ENCODE results near the gene KCTD5. TPM values are rescaled to one million over a fixed set of nuclear protein-coding genes. Genes with fewer than 3 reads are reported as not detected.
"Not testable (repeated sequence)": the region's sequence is repeated elsewhere in the genome, so short reads cannot be mapped to it uniquely, and the experiment has no call there.

Gene KCTD5
- total RNA-seq, 1 donor from 2014 or later, result 18.5 TPM

DNA sequence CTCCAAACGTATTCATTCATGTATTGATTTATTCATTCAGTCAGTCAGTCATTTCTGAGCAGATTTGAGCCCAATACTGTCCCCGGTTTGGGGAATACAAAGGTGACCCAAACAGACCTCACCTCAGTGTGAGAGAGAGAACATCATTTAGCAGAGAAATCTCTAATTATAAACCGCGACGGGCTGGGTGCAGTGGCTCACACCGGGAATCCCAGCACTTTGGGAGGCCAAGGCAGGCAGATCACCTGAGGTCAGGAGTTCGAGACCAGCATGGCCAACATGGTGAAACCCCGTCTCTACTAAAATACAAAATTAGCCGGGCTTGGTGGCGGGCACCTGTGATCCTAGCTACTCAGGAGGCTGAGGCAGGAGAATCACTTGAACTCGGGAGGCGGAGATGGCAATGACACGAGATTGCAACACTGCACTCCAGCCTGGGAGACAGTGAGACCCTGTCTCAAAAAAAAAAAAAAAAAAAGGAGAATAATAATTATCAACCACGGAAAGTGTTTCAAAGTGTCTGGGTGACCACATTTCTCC is 39.4 kb downstream of the KCTD5 start:
- not testable (repeated sequence) for DNase-seq (ENCODE audit: low spot score)

DNA sequence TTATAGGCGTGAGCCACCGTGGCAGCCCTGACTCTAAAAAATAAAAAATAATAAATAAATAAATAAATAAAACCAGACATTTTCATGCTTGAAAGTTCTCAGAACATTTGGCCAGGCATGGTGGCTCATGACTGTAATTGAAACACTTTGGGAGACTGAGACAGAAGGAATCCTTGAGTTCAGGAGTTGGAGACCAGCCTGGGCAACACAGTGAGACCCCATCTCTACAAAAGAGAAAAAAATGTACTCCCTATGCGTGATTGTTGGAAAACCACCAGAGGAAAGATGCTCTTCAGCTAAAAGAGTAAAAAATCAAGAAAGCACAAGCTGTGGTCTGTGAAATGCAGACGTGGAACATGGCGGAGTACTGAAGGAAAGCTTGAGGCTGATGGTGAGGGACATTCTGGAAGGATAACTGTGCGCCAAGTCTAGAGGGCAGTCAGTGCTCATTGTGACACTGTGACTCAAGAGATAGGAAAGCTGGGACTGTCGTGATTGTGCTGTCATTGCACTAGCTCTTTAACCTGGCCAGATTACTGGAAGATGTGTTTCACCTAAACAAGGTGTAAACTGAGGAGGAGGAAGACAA is 41.9 kb downstream of the KCTD5 start:
- no peak for DNase-seq (ENCODE audit: low spot score)

DNA sequence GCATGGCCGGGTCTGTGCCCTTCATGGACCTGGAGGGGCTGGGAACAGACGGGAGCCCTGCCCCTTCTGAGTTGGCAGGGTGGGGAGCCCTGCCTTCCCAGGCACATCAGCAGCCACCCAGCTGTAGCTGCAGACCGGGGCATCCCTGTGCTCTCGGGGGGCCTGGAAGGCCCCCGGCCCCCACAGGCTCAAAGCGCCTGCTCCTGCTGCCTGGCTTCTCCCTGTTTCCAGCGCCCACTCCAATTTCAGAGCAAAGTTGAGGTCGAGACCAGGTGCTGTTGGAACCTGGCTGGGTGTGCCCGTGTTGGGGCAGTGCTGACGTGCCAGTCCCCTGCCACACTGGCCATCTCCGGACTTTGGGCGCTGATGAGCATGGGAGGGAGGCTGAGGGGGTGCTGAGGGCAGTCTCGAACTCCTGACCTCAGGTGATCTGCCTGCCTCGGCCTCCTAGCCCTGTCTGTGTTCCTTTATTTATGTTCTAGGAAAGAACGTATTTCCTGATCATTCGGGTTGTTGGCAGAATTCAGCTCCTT is 42.6 kb downstream of the KCTD5 start:
- DNase-seq (ENCODE audit: low spot score), result no peak

DNA sequence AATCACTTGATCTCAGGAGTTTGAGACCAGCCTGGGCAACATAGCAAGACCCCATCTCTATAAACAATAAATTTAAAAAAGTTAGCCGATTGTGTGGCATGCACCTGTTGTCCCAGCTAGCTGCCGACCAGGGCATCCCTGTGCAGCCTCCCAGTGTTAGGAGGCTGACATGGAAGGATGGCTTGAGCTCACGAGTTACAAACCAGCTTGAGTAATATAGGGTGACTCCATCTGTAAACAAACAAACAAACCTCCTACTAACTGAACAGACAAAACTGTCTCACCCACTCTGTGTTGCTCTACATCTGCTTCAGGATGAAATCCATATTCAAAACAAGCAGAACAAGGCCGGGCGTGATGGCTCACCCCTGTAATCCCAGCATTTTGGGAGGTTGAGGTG is 44.6 kb downstream of the KCTD5 start:
- no peak for DNase-seq (ENCODE audit: low spot score)

DNA sequence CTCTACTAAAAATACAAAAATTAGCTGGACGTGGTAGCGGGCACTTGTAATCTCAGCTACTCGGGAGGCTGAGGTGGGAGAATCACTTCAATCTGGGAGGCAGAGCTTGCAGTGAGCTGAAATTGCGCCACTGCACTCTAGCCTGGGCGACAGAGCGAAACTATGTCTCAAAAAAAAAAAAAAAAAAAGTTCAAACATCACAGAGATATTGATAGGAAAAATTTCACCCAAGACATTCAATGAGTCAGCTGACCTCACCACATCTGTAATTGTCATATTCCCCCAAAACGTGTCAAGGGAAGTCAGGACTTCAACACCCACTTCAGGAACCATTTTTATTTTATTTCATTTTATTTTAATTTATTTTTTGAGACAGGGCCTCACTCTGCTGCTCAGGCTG is 45.7 kb downstream of the KCTD5 start:
- no peak for DNase-seq (ENCODE audit: low spot score)

DNA sequence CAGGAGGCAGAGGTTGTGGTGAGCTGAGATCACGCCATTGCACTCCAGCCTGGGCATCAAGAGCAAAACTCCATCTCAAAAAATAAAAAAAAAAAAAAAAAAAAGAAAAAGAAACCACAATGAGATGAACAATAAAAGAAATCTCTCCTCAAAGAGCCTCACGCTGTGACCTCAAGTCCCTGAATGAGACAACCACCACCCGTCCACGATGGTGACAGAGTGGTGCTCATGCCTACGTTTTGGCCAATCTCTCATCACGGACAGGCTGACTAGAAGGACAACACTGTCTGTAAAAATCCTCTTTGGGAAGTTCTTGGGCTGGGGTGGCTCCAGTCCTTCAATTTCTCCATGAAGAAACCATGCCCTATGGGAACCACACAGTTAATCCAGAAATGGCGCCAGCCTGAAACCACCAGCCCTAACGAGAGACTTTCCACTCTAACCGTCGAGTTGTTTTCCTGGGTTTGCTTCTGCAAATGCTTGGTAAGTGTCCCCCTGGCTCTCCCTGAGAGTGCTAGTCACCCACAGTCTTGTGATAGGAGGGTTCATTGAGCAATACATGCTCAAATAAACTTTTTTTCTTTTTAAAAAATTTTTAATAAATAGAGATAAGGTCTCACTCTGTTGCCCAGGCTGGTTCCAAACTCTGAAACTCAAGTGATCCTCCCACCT is 52.7 kb downstream of the KCTD5 start:
- DNase-seq (ENCODE audit: low spot score), result no peak

DNA sequence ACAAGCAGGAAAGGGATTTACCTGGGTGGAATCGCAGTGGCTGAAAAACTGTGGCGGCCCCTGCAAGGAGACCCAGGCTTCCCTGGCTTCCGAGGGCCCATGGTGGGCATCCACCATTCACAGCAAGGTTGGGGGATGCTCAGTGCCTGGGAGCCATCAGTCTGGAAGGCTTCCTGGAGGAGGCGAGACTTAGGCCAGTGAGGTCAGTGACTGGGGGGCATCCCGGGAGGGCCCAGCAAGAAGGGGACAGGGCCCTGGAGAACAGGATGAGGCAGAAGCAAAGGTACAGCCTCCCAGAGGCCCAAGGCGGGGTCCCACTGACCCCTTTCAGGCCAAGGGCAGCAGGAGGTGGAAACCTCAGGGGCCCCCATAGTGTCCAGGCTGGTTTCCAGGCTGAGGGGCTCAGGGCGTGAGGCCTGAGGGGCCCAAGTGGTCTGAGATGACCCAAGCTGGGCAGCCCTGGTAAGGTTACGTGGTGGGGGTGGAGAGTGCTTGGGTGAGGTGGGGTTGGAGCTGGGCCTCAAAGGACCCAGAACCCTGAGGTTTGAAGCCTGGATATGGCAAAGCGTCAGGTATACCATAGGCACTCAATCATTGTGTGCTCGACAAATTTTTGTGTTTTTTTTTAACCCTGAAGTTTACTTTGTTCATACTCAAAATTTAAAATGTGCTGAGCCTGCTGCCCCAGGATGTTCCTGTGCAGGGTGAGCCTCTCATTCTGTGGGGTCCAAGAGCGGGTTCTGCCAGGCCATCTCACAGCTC is 54.3 kb downstream of the KCTD5 start:
- DNase-seq (ENCODE audit: low spot score), result no peak

DNA sequence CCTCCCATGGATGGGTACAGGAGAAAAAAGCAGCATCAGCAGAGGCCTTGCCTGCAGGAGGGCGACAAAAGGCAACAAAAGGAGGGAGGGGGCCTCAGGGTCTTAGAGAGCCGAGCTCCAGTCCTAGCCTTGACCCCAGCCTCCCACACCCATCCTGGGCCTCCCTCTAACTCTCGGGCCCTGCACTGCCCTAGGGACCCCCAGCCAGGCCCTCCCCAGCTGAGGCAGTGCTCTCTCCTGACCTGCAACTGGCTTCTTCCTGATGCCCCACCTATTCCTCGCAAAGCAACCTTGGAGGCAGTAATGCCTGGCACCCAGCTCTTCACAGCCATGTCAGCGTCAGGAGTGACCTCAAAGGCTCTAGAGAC is 54.9 kb downstream of the KCTD5 start:
- DNase-seq (ENCODE audit: low spot score), result no peak

DNA sequence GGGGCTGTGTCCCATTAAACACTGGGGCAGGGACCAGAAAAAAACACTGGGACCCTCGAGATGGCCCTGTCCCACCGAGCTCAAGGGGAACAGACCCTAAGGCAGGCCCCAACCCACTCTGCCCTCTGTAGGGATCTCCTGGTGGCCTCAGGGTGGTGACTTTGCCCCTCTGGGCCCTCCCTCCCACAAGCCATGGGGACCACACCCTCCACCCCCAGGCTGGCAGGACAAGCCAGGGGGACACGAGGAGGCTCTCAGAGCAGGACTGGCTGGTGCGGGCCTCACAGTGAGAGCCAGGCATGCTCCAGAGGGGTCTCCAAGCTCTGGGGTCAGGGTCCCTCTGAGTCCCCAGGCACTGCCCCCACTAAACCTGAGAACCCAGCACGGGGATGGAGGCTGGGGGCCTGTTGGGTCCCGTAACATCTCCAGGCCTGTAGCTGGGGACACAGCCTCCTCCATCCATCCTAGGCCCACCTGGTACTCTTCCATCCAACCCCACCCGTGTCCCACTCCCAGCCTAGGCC is 55.6 kb downstream of the KCTD5 start:
- no peak for DNase-seq (ENCODE audit: low spot score)

DNA sequence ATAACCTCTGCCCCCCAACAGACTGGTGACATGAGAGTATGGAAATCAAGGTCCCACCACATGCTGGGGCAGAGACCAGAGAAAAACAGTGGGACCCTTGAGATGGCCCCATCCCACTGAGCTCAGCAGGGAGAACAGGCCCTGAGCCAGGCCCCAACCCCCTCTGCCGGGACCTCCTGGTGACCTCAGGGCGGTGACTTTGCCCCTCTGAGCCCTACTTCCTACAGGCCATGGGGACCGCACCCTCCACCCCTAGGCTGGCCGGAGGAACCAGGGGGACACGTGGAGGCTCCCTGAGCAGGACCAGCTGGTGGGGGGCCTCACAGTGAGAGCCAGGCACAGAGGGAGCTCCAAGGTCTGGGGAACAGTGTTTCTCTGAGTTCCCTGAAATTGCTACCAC is 56.3 kb downstream of the KCTD5 start:
- DNase-seq (ENCODE audit: low spot score), result no peak

DNA sequence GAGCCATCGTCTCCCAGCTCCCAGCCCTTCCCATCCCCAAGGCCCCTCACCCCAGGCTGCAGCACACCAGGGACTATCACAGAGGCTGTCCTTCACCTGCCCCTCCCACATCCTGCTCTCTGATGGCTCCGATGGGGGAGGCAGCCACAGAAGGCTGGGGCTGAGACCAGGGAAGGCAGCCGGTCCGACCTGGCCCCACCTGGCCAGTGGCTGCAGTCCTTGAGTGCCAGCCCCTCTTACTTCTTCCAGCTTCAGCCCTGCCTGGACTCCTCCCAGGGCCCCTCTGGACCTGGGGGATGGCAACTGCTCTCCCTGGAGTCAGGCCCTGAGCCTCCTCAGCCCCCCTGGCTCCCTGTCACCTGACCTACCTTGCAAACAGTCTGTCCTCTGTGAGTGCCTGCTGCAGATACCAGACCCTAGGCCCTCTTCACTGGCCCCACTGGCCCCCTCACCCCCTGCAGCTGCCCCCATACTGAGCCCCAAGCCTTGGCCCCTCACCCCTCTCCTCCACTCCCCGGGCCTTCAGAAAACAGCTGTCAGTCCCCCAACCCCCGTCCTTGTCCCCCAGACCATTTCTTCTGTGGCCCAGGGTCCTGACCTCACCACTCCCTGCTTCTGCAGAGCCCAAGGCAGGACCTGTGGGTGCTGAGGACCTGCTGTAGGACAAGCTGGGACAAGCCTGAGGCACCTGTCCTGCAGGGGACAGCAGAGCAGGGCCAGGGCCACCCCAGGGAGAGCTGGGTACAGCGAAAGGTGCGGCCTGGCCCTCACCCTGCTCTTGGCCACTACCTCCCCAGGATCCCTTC is 57.5 kb downstream of the KCTD5 start:
- no peak for DNase-seq (ENCODE audit: low spot score)

DNA sequence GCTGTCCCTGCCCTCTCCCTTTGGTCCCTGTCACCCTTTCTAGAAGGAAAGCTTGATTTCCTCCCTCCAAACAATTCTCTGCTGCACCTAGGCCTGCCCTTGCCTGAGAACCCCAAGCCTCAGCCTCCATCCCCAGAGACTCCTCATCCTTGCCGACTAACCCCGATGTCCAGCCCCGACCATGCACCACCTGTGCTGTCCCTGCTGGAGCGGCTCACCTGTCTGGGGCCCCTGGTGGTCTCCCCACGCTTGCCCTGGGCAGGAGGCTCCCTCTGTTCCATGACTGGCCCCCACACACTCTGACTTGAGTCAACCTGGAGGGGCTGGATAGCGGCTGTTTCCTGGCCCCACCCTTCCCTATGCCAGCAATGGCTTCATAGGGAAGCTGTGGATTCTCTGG is 58.2 kb downstream of the KCTD5 start:
- DNase-seq (ENCODE audit: low spot score), result no peak

DNA sequence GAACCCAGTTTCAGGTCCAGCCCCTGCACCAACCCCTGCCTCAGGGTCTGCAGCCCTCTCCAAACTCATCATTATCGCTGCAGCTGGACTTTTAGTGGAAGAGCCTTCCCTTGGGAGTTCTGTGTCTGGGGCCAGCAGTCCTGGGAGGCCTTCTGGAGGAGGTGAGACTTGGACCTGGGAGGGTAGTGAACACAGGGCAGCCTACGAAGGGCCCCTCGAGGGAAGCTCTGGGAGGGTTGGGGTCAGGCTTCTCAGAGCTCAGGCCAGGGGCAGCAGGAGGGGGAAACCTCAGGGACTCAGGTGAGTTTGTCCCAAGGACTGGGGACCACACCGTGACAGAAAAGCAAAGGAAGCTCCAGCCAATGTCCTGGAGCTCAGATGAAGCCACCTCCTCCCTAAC is 58.8 kb downstream of the KCTD5 start:
- DNase-seq (ENCODE audit: low spot score), result no peak

DNA sequence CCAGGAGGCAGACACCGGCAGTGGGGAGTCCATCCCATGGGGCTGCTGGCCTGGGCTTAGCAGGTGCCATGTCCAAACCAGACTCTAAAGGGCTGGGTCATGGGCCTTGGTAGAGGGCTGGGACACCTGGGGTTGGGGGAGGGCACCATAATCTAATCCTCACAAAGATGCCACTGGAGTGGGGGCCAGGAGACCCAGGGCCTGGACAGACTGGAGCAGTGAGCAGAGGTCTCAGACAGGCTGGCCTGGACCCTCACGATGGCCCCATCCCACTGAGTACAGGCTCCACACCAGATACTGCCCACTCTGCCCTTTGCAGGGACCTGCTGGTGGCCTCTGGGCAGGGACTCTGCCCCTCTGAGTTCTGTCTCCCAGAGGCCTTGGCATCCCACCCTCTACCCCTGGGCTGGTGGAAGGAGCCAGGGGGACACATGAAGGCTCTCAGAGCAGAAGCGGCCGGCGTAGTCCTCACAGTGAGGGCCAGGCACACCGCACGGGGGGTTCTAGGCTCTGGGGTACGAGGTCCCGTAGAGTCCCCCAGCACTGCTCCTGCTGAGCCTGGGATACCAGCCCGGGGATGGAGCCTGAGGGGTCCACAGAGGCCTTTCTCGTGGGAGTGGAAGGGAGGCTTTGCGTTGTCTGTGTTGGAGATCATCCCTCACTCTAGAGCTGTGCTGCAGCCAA is 60.1 kb downstream of the KCTD5 start:
- DNase-seq (ENCODE audit: low spot score), result no peak

DNA sequence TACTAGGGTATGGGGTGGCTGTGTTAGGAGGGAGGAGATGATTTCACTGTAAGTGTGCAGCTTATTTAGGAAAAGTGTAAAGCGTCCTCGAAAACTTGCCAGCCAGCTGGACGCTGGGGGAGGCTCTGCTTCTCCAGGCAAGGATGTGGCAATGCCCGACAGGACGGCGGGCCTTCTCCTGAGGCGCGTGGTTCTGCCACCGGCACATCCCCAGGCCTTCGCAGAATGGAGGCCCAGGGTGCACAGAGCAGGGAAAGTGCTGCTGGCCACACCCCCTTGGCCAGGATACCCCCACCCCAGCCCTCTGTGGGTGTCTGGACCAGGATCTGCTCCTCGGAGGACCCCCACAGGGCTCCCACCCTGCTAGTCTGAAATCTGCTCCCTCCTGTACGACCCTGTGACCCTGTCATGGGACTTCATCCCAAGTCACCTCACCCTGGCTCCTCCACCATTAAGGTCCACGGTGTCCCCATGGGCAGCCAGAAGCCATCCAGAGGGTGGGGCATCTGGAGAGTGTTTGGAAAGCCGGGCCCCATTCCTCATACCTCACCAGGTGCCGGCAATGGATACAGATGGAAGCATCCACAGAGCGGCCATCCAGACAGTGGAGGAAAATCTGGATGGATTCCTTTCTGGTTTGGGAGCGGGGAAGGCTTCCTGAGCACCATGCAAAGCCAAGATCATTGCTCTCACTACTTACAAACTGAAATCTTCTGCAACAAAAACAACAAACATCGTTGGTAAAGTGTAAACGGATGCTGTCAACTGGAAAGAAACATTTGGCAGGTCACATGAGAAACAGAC is 60.9 kb downstream of the KCTD5 start:
- no peak for DNase-seq (ENCODE audit: low spot score)

DNA sequence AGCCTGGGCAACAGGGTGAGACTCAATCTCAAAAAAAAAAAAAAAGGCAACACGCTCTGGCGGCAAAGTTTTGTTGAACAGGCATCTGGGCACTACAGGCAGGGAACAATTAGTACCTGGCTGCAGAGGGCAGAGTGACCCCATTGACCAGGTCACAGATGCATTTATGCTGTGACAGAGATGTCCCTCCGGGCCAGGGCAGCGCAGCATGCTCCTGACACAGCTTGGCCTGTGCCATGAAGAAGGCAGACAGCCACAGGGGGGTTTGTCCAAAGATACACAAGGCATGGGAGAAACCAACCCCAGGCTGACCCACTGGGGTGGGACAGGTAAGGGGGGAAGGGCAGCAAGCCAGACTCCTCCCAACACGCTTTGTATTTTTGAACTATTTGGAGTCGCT is 62.4 kb downstream of the KCTD5 start:
- no peak for DNase-seq (ENCODE audit: low spot score)

DNA sequence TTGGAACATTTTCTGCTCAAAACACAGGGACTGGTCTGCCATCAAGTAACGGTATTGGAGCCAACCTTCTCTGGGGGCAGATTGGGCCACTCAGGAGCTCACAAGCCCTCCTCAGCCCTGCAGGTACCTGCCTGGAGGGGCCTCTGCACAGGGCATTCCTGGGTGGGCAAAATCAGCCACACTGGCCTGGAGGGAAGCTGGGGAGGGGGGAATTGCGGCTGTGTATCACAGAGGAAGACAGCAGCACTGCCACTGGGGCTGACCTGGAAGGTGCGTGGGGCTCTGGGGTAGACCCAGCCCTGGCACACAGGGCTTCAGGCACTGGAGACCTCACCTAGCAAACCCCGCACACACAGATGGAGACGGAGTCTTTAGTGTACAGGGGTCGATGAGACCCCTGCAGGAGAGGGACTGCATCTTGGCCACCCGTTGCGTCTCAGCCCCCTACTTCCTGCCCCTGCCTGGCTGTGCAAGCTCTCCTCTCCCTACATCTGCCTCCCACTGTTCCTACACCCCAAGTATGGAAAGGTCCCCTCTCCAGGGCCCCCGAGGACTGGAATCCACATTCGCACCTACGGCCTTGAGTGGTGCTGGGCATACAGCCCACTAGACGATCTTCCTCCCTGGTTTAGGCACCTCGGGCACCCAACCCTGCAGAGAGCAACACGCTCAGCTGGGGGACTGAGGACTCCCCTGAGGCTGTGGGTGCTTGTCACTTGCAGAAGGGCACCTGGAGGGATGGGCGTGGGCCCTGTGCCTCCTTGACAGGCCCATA is 63.0 kb downstream of the KCTD5 start:
- DNase-seq (ENCODE audit: low spot score), result no peak

DNA sequence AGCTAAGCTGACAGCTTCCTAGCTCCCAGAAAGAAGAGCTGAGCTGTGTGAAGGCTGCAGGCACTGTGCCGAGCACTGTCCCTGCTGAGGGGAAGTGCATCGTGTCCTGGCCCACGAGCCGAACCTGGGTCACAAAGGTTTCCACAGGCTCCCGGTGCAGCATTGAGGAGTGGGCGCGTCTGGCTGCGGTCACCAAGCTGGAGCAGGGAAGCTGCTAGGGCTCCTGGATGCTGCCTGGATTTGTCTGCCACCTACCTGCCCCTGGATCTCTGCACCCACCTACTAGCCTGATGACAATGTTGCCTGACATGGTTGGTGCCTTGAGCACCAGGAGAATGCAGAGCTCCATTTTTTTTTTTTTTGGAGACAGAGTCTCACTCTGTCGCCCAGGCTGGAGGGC is 63.6 kb downstream of the KCTD5 start:
- DNase-seq (ENCODE audit: low spot score), result no peak

All from mesenteric fat pad (tissue), 1 donor.